Measurements from ENCODE around the gene ING4. TPM values are rescaled to one million over a fixed set of nuclear protein-coding genes. Genes with fewer than 3 reads are reported as not detected.
A peak's percentile ranks its signal among the peaks of the same experiment; 100 is the strongest.

The ING4 gene
- total and polyA plus RNA-seq, 8 donors = 8.7 to 53.6 (median 38.6) TPM

GRCh38 chr12:6620137-6620884, 42.6 kb downstream of the ING4 start:
- Histone ChIP-seq H3K4me3 (peak overlapping the region in 2 of 4 donors; percentile 6 to 28), H3K9me3 (no peaks in the 10 kb centered on the region), H3K27ac (no peak overlapping the region), H3K27me3 (peaks cover 0 to 16% (median 4%) of the 10 kb centered on the region in 3 donors), H3K4me1 (peaks cover 0 to 18% (median 8%) of the 10 kb centered on the region in 4 donors), H3K36me3 (peaks cover 0 to 20% (median 16%) of the 10 kb centered on the region in 4 donors)
- TF ChIP-seq CTCF (IDR thresholded peaks at IDR 0.05) (peak in 3 of 7 experiments; percentile 6 to 38 (median 22)), POLR2AphosphoS5 (IDR thresholded peaks at IDR 0.05) (no peak)
- peak in 1 of 2 donors; percentile 90 for DNase-seq
- intact Hi-C loops (cut with DNase I; ENCODE audit: low total_unique reads) = no loop called here
- WGBS, 5 donors = 49 to 70% (median 62%) methylated on average over 53 to 88 of the region's 88 CpGs

GRCh38 chr12:6618483-6619225, 44.3 kb downstream of the ING4 start:
- Histone ChIP-seq H3K36me3 (peaks cover 0 to 20% (median 16%) of the 10 kb centered on the region in 4 donors), H3K27me3 (peaks cover 0 to 16% (median 4%) of the 10 kb centered on the region in 3 donors), H3K4me3 (no peak overlapping the region), H3K9me3 (no peaks in the 10 kb centered on the region), H3K4me1 (peaks cover 7 to 30% (median 19%) of the 10 kb centered on the region in 4 donors), H3K27ac (peak overlapping the region in 1 of 5 donors; percentile 39)
- TF ChIP-seq POLR2A (IDR thresholded peaks at IDR 0.05) (no peak), POLR2AphosphoS5 (IDR thresholded peaks at IDR 0.05) (no peak), EP300 (IDR thresholded peaks at IDR 0.05) (no peak), CTCF (IDR thresholded peaks at IDR 0.05) (no peak)
- intact Hi-C loops (cut with DNase I; ENCODE audit: low total_unique reads) = no loop called here
- DNase-seq = no peak
- 70 to 81% (median 79%) methylated on average over 5 of the region's 5 CpGs for WGBS, 5 donors

GRCh38 chr12:6615802-6616201, 47.1 kb downstream of the ING4 start:
- Histone ChIP-seq H3K4me3 (no peak overlapping the region), H3K4me1 (peaks cover 29 to 57% (median 41%) of the 10 kb centered on the region in 4 donors), H3K36me3 (peaks cover 0 to 17% (median 14%) of the 10 kb centered on the region in 4 donors), H3K27me3 (peaks cover 0 to 12% (median 4%) of the 10 kb centered on the region in 3 donors), H3K27ac (peak overlapping the region in 3 of 5 donors; percentile 35 to 94 (median 91)), H3K9me3 (no peaks in the 10 kb centered on the region)
- 41 to 65% (median 48%) methylated on average over 3 of the region's 3 CpGs for WGBS, 5 donors
- intact Hi-C loops (cut with DNase I; ENCODE audit: low total_unique reads) = no loop called here
- peak in 1 of 2 donors; percentile 46 for DNase-seq
- TF ChIP-seq POLR2AphosphoS5 (IDR thresholded peaks at IDR 0.05) (no peak), POLR2A (IDR thresholded peaks at IDR 0.05) (no peak), CTCF (IDR thresholded peaks at IDR 0.05) (no peak), EP300 (IDR thresholded peaks at IDR 0.05) (no peak)

- no peak for TF ChIP-seq POLR2AphosphoS5 (IDR thresholded peaks at IDR 0.05)
- no peak for TF ChIP-seq EP300 (IDR thresholded peaks at IDR 0.05)
- TF ChIP-seq CTCF (IDR thresholded peaks at IDR 0.05) = no peak
- no peak for TF ChIP-seq POLR2A (IDR thresholded peaks at IDR 0.05)
Observed at GRCh38 chr12:6614513-6615172, 48.3 kb downstream of the ING4 start.

More at GRCh38 chr12:6614513-6615172, 48.3 kb downstream of the ING4 start:
- peak in 1 of 2 donors; percentile 64 for DNase-seq
- peak overlapping the region; percentile 69 to 94 (median 91) for H3K27ac ChIP-seq
- intact Hi-C loops (cut with DNase I; ENCODE audit: low total_unique reads) = no loop called here
- 43 to 49% (median 45%) methylated on average over 7 of the region's 7 CpGs for WGBS, 5 donors
- H3K4me3 ChIP-seq = no peak overlapping the region
- H3K4me1 ChIP-seq = peaks cover 29 to 47% (median 34%) of the 10 kb centered on the region in 4 donors
- no peaks in the 10 kb centered on the region for H3K9me3 ChIP-seq
- peaks cover 0 to 6% (median 2%) of the 10 kb centered on the region in 4 donors for H3K36me3 ChIP-seq
- H3K27me3 ChIP-seq = peaks cover 0 to under 1% (median 0%) of the 10 kb centered on the region in 3 donors

All from stomach (tissue), 9 donors.